HG03039 (cell line): ENCODE data around the gene NOL4L.

Experiments used
- ATAC-seq: cut with Tn5 transposase; IDR thresholded peaks from one replicate; pipeline ENCODE4 v1.9.1; 2021; ENCODE audit warnings: mild to moderate bottlenecking, moderate library complexity; ENCODE audit not compliant: unreplicated experiment

Gene NOL4L

GRCh38 chr20:32449057-32449889 is 135.9 kb downstream of the NOL4L start:
- no peak for ATAC-seq

DNA sequence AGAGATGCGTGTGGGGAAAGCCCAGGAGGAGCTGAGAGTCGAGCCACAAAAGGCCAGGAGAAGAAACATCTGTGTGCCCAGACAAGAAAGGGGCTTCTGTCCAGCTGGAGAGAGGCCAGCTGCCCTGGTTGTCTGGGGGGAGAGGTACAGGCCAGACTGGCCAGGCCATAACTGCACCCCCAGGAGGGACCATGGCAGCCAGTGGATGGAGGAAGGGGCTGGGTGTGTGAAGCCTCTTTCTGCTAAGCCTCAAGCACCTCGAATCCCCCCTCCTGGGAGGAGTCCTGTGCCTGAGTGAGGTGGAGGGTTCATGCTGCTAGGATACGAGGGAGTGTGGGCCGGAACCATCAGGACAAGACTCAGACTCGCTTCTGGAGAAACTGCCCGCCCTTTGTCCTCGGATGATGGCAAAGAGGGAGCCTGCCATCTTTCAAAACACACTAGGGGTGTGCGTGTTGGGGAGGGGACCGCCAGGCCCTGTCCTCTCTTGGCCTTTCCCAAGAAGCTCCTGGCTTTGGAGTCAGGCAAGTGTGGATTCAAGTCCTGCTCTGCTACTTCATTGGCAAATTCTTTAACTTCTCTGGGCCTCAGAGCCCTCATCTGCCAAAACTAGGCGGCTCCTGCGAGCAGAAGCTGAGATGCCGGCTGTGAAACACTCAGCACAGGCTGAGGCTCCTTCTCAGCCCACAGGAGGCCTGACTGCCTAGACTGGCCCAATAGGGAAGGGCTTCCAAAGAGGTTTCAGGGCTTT is 136.7 kb downstream of the NOL4L start:
- ATAC-seq = no peak

GRCh38 chr20:32447136-32448027 is 137.8 kb downstream of the NOL4L start:
- ATAC-seq = no peak

DNA sequence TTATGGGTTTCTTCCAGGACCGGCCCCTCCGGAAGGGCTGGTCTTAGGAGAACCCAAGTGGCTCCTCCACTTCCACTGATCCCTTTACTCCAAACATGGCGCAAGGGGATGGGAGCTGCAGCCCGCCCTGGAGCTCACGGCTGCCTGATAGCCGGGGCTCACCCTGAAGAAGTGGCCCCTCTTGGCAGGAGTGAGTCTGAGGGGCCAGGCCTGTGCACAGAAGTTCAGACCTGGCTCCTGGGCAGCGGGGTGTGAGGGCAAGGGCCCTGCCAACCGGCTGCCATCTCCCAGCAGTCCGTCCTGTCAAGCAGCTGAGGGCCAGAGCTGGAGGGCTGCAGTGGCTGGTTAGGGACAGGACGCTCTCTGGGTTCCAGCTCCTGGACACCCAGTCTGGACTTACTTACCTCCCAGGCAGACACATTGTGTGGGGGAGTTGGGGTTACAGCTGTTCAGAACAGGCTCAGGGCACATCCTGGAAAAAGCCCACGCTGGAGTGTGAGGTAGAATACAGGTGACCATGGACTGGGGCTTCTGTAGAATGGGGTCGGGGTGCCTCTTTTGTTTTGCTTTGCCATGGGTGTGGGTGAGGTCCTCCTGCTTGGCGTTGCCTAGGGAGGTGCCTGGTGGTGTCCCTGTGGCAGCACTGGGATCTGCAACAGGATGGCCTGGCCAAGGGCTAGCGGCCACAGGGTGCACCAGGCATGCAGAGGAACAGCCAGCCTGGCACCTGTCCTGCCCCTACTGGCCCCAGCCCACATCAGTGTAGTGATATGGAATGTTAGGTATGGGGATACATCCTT is 138.6 kb downstream of the NOL4L start:
- no peak for ATAC-seq

- ATAC-seq = no peak
These were observed 139.4 kb downstream of the NOL4L start for GRCh38 chr20:32445539-32446273.

GRCh38 chr20:32444474-32445220 is 140.5 kb downstream of the NOL4L start:
- ATAC-seq = no peak

- ATAC-seq = no peak
These were observed 141.7 kb downstream of the NOL4L start for GRCh38 chr20:32443386-32443974.

GRCh38 chr20:32442630-32443373 is 142.3 kb downstream of the NOL4L start:
- no peak for ATAC-seq

- ATAC-seq = no peak
These were observed 143.5 kb downstream of the NOL4L start for GRCh38 chr20:32441638-32442037.

- no peak for ATAC-seq
These were observed 144.4 kb downstream of the NOL4L start for GRCh38 chr20:32440758-32441078.

GRCh38 chr20:32440069-32440757 is 144.9 kb downstream of the NOL4L start:
- ATAC-seq = no peak

DNA sequence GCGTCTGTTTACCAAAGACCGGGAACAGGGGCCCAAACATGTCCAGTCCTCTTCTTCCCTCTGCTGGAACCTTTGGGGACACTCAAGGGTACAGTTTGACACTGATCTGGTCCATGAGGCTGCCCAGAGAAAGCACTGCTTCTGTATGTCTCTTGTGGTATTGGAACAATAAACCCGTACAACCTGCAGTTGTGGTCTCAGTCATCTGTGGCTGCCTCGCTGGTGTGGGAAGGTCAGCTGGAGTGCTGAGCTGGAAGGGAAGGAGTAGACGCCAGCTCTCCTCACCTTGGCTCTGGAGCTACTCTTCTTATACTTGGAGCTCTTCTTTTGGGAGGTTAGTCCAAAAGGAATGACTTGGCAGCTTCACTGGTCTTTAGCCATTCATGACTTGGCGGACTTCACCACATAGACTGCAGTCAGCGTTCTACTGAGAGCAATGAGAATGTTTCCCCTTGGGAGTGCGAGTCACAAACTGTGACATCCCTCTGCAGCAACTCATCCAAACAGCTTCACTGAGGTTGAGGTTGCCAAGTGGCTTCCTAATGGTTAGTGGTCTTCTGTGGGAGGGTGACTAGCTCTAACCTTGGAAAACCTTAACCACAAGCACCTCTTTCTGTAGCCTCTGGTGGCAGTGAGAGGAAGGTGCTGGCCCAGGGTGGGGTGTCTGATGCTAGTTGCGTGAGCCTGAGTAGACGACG is 145.9 kb downstream of the NOL4L start:
- no peak for ATAC-seq

GRCh38 chr20:32438331-32438858 is 146.7 kb downstream of the NOL4L start:
- ATAC-seq = no peak

- no peak for ATAC-seq
These were observed 147.6 kb downstream of the NOL4L start for GRCh38 chr20:32437391-32438074.

- no peak for ATAC-seq
These were observed 148.2 kb downstream of the NOL4L start for GRCh38 chr20:32436968-32437367.
